Activated CD4-positive, alpha-beta T cell treated with anti-CD3 and anti-CD28 coated beads, Interleukin-2, amount 50 U/mL, for 1 hour (primary cell): ENCODE data around the gene MAG.
A peak's percentile ranks its signal among the peaks of the same experiment; 100 is the strongest.
"Not testable (repeated sequence)": the region's sequence is repeated elsewhere in the genome, so short reads cannot be mapped to it uniquely, and the experiment has no call there.

Source experiments
- DNase-seq: peaks from one replicate; pipeline ENCODE4 v3.0.0-alpha.2; 2020

Gene MAG

DNA sequence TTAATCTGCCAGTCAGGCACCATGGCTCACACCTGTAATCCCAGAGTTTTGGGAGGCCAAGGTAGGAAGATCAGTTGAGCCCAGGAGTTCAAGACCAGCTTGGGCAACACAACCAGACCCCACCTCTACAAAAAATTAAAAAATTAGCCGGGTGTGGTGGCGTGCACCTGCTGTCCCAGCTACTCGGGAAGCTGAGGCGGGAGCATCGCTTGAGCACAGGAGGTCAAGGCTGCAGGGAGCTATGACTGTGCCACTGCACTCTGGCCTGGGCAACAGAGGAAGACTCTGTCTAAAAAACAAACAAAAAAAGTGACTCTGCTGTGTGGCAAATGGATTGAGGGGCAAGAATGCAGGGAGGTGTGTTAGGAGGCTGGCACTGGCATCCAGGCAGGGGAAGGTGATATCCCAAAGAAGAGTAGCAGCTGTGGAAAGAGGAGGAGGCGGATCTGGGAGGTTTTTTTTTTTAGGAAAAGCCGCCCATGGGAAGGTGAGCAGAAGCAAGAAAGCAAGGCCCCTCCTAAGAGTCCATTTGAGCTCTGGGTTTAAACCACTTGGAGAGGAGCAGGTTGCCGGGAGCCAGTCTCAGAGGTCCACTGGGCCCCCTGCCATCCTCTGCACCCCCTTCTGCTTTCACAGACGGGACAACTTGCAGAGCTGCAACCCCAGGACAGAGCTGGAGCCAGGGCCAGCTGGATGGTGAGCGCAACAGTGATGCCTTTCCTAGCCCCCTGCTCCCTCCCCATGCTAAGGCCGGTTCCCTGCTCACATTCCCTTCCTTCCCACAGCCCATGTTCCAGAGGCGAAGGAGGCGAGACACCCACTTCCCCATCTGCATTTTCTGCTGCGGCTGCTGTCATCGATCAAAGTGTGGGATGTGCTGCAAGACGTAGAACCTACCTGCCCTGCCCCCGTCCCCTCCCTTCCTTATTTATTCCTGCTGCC is 7.5 kb upstream of the MAG start:
- DNase-seq, result no peak

DNA sequence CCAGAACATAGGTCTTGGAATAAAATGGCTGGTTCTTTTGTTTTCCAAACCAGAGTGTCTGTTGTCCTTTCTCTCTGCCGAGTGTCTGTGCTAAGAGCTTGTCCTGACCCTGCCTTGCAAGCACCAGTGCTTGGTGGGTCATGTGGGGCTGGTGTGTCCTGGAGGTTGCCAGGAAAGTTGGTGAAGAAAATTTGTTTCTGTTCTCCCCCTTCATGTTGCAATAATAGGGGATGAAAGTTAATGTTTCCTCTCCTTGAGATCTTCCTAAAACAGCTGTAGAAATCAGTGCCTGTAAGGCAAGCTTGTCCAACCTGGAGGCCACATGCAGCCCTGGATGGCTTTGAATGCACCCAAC is 6.9 kb upstream of the MAG start:
- DNase-seq, result no peak

DNA sequence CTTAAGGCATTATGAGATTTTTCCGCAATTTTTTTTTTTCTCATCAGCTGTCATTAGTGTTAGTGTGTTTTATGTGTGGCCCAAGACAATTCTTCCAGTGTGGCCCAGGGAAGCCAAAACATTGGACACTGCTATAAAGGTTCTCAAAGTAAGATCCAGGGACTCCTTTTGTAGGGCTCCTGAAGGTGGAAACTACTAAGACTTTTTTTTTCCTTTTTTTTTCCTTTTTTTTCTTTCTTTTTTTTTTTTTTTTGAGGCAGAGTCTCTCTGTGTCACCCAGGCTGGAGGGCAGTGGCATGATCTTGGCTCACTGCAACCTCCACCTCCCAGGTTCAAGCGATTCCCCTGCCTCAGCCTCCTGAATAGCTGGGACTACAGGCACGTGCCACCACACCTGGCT is 6.5 kb upstream of the MAG start:
- DNase-seq, result not testable (repeated sequence)

DNA sequence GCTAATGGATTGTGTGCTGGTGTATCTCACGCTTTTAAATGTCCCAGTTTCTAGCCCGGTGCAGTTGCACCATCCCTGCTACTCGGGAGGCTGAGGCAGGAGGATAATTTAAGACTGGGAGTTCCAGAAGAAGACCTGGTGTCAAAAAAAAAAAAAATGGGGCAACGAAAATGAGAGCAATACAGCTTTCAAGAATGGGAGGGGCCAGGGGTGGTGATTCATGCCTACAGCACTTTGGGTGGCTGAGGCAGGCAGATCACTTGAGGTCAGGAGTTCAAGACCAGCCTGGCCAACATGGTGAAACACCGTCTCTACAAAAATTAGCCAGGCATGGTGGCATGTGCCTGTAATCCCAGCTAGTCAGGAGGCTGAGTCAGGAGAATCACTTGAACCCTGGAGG is 5.9 kb upstream of the MAG start:
- not testable (repeated sequence) for DNase-seq

DNA sequence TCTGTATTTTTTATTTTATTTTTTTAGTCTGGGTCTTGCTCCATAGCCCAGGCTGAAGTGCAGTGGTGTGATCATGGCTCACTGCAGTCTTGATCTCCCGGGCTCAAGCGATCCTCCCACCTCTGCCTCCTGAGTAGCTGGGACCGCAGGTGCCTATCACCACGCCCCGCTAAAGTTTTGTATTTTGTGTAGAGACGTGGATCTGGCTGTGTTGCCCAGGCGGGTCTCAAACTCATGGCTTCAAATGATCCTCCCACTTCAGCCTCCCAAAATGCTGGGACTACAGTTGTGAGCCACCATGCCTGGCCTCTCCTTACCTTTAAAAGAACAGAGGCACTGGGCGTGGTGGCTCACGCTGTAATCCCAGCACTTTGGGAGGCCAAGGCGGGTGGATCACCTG is 4.2 kb upstream of the MAG start:
- DNase-seq, result no peak

DNA sequence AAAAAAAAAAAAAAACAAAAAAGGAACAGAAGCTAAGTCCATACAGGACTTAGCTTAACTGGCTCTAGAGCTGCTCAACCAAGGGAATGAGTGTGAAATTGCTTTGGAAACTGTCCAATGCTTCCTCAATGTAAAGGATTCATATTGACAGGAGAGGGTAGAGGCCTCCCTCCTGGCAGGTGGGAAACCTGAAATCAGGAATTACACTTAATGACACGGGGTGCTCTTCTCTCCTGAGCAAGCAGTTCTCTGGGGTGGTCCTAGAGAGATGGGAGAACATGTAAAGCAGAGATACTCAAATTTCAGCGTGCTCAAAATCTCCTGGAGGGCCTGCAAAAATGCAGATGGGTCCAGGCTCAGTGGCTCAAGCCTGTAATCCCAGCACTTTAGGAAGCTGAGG is 3.6 kb upstream of the MAG start:
- no peak for DNase-seq

DNA sequence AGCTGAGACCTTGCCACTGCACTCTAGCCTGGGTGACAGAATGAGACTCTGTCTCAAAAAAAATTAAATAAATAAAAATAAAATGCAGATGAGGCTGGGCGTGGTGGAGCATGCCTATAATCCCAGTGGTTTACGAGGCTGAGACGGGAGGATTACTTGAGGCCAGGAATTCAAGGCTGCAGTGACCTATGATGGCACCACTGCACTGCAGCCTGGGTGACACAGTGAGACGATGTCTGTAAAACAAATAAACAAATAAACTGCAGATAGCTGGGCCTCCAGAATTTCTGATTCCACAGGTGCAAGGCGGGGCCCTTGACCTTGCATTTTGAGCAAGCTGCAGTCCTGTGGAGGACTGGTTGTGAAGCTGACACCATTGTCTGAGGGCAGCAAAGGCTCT is 3.1 kb upstream of the MAG start:
- DNase-seq, result no peak

DNA sequence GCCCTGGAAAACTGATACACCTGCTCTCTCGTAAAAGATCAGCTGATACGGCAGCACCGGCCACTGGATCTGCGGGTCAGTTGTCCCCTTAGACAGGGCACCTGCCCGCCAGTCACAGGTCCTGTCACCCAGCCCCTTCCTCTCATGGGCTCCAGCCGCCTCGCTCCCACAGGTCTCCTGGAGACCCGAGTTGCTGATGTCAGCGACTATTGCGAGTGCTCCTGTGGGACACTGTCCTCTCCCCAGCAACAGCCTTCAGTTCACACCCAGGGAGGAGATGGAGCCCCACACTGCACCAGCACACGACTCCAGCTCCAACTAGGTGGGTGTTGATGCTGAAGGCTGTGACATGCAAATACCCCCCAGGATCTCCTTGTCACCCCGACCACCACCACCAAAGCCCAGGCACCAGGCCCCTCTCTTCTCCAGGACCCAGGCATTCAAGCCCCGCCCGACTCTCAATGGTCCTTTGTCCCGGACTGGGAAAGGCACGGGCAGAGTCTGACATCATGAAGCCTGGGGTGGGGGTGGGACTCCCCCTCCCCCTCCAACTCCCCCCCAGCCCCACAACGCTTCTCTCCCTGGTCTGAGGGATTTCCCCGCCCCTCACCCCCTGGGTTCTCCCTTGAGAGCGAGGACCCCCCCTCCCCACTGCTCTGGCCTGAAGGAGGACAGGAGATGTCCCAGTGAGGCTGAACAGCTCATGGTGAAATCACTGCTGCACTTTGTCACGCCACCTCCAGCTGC is 1.4 kb upstream of the MAG start:
- no peak for DNase-seq

DNA sequence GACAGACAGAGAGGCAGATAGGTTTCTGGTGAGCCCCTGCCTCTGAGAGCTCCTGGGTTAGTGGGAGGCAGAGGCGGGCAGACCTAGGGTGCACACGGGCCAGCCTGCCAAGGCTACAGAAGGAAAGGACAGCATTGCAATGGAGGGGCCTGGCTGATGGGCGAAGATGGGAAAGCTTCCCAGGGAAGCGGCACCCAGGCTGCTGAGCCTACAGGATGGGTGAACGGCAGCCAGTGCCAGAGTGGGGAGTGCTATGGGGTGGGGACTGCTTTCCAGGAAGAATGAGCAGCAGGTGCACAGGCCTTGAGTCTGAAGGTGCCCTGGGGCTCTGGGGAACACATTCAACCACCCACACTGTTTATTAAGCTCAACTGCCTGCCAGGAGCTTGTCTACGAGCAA is 702 bp upstream of the MAG start:
- DNase-seq, result no peak

DNA sequence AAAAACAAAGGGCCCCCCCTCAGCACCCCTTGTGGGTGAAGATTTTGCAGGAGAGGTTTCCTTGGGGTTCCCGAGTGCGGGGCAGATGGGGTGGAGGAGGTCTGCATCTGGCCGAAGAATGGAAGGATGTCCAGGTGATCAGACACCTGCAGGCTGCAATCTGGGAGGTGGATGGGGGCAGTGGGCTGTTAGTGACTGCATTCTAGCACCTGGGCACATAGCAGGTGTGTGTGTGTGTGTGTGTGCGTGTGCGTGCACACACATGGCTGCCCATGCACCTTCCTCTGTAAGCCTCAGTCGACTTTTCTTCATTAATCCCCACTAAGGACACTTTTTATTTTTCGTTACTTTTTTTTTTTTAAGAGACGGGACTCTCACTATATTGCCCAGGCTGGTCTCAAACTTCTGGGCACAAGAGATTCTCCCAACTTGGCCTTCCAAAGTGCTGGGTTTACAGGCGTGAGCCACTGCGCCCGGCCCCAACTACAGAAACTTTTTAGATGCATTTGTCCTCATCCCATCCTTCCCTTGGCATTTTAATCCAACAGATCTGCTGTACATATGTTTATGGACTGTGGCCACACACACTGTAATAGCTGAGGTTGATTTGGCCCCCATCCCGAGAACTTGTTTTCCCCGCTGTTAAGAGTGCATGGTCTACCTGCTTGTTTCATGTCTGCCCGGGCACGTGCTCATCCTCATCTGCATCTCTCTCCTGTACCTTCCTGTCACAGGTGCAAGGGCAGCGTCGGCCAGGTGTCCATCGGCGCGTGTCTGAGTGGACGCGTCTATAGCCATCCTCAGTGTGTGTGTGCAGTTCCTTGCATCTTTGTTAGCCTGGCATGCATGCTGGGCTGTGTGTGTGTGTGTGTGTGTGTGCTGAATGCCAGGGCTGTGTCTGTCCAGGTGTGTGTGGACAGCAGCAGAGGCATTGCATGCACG is 731 bp downstream of the MAG start:
- DNase-seq, result no peak

DNA sequence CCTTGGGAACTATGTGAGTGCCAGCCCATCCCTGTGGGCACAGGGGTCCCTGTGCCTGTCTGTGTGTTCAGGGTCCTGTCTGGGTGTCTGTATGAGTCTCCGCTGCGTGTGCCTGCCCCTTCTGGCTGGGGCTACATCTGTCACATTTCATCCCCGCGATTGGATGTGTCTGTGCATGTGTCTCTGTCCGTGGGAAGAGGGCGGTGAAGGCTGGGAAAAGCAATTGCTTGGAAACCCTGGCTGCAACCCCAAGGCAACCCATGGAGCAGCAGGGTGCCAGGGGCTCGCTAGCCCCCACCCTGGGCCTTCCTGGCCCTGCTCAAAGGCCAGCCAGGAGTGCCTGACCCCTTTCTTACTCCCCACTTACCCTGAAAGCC is 1.4 kb downstream of the MAG start:
- DNase-seq, result no peak

DNA sequence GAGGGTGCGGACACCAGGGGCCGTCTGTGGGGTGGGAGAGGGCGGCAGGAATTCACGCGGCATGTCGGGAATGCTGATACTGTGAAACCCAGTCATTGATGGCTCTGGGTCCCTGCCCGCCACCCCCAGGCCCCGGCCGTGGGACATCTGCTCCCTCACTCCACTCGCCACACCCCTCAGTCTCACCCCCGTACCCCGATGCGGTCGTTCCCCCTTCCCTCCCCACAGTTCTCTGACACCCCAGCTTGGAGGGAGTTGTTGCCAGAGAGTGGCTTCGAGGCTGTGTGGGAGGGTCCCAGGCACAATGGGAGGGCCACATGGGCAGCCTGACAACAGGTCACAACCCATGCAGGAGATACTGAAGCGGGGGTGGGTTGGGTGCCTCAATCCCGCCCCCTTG is 1.8 kb downstream of the MAG start:
- DNase-seq, result no peak

DNA sequence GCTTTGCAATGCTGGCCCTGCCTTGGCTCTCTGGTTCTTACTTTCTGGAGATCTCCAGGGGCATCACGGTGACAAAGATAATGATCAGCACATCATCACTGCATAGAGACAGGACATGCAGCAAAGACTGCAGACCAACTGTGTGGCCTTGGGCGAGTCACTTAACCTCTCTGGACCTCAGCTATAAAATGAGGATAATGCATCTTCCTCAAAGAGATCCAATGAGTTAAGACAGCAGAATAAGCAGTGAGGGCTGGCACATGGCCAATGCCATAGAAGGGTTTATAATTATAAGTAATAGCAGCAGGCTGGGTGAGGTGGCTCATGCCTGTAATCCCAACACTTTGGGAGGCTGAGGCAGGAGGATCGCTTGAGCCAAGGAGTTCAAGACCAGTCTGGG is 2.4 kb downstream of the MAG start:
- no peak for DNase-seq

DNA sequence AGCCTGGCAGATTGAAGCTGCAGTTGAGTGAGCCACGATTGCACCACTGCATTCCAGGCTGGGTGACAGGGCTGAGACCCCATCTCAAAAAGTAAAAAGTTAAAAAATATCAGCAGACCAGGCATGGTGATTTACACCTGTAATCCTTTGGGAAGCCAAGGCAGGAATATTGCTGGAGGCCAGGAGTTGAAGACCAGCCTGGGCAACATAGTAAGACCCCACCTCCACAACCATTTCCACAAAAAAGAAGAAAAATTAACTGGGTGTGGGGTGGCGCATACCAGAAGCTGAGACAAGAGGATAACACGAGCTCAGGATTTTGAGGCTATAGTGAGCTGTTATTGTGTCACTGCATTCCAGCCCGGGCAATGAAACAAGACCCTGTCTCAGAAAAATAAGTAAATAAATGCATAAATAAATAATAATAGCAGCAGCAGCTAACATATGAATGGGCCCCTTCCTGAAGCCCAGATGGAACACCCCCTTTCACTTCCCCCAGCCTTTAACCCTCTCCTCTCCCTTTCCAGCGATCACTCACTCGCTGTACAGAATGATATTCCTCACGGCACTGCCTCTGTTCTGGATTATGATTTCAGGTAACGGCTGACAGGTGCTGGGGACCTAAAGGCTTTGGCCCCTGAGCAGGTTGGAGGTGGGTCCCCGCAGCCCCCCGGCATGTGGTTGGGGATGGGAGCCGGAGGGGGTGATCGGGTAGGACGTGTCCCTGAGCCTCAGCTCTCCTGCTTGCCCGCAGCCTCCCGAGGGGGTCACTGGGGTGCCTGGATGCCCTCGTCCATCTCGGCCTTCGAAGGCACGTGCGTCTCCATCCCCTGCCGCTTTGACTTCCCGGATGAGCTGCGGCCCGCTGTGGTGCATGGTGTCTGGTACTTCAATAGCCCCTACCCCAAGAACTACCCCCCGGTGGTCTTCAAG is 3.2 kb downstream of the MAG start:
- no peak for DNase-seq

DNA sequence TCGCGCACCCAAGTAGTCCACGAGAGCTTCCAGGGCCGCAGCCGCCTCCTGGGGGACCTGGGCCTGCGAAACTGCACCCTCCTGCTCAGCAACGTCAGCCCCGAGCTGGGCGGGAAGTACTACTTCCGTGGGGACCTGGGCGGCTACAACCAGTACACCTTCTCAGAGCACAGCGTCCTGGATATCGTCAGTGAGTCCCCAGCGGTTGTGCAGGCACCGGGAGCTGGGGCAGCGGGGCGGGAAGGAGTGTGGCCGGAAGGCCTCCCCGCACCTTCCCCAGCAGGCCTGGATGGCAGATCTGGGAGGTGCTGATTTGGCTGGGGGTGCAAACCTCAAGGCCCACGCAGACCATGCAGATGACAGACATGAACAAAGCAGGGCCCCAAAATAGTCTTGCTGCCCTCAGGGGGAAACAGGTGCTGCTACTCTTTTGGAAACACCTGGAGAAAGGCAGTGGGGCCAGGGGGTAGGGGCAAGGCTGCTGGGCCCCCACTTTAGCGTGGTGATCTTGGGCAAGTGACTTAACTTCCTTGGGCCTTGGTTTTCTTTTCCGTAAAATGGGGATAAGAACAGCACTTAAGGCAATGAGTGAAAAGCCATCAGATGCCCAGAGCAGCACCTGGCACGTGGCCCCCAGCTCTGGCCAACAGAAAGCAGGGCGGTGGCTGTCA is 4.0 kb downstream of the MAG start:
- peak; percentile 32 for DNase-seq

DNA sequence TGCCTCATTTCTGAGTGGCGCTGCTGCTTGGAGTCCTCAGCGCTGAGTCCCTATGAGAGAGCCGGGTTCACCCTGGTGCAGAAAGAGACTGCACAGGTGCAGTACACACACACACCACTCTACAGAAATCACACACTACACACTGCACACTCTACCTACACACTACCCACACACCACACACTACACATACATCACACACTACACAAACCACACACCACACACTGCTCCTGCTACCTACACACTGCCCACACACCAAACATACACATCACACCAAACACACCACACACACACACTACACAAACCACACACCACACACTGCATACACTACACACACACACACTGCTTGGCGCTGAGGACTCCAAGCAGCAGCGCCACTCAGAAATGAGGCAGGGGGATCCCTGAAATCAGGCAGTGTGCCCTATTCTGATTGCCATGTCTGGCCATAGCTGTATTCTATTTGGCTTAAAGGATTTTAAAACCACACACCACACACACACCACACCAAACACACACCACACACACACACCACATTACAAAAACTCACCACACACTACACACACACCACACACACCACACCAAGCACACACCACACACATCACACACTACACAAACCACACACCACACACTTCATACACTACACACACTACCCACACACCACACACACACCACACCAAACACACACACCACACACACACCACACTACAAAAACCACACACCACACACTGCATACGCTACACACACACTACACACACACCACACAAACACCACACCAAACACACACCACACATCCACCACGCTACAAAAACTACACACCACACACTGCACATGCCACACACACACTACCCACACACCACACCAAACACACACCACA is 4.9 kb downstream of the MAG start:
- DNase-seq, result no peak

DNA sequence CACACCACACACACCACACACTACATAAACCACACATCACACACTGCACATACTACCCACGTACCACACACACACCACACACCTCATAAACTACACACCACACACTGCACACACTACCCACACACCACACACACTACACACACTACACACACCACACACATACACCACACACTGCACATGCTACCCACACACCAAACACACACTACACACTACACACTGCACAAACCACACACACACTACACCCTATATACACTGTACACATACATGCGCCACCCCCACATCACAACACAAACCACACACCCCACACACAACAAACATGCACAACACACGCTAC is 5.5 kb downstream of the MAG start:
- no peak for DNase-seq

DNA sequence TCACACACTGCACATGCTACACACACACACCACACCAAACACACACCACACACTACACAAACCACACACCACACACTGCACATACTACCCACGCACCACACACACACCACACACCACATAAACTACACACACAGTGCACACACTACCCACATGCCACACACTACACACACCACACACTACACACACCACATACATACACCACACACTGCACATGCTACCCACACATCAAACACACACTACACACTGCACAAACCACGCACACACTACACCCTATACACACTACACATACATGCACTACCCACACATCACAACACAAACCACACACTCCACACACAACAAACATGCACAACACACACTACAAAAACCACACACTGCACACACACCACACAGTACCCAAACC is 6.0 kb downstream of the MAG start:
- no peak for DNase-seq

DNA sequence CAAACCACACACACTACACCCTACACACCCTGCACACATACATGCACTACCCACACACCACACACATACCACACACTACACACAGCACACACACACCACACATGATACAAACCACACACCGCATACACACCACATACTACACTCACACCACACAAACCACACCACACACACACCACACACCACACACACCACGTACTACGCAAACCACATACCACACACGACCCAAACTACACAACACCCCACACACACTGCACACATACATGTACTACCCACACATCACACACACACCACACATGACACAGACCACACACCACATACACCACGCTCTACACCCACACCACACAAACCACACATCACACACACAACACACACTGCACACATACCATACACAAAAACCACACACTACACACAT is 6.6 kb downstream of the MAG start:
- no peak for DNase-seq

DNA sequence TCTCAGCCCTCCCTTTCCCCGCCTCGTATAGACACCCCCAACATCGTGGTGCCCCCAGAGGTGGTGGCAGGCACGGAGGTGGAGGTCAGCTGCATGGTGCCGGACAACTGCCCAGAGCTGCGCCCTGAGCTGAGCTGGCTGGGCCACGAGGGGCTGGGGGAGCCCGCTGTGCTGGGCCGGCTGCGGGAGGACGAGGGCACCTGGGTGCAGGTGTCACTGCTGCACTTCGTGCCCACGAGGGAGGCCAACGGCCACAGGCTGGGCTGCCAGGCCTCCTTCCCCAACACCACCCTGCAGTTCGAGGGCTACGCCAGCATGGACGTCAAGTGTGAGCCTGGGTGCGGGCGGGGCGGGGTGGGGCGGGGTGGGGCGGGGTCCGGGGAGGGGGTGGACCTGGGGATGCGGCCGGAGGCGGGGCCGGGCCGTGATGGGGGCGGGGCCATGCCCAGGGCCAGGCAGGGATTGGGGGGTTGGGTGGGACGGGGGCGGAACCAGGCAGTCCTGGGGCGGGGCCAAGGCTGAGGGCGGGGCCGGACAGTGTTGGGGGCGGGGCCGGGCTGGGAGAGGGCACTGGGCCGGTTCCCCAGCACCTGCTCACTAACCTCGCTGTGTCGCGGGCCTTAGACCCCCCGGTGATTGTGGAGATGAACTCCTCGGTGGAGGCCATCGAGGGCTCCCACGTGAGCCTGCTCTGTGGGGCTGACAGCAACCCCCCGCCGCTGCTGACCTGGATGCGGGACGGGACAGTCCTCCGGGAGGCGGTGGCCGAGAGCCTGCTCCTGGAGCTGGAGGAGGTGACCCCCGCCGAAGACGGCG is 7.8 kb downstream of the MAG start:
- no peak for DNase-seq
